ENCODE results near the gene FADS1.

Gene FADS1

DNA sequence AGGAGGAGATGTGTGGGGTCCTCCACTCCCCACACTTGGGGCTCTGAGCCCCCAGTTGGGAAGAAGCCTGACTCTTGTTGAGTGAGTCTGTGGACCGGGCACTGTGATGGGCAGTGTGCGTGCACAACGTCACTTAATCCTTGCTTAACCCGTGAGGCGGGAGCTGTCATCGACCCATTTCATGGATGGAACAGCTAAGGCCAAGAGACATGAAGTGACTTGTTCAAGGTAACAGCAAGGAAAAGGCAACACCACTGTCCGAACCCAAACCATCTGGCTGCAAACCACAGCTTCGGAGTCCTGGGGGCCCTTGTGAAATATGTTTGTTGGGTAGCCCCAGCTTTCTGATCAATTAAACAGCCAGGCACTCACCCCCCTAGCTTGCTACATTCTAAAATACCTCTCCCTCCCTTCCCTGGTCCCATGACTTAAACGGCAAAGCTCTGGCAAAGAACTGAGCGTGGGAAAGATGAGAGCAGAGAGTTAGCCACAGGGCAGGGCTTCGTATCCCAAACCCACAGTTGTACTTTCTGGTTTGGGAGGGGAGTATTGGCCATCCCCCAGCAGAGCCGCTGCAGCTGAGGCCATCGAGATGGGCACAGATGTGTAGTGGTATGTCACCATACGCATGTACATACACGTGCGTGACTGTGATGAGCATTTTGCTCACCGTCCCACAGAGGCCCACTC is 37.5 kb upstream of the FADS1 start:
- Histone ChIP-seq H2AFZ (ENCODE audit: low read length) (no peak overlapping the region), H3K4me2 (ENCODE audit: low read length) (no peak overlapping the region), H4K20me1 (ENCODE audit: insufficient read depth, low read length) (no peaks in the 10 kb centered on the region), H3K79me2 (ENCODE audit: insufficient read depth, low read length) (no peaks in the 10 kb centered on the region), H3K9me3 (ENCODE audit: low read length) (no peaks in the 10 kb centered on the region), H3K4me3 (ENCODE audit: low read depth, low read length, poor library complexity, severe bottlenecking) (no peak overlapping the region), H3K27ac (ENCODE audit: low read depth, low read length, poor library complexity, severe bottlenecking) (no peak overlapping the region), H3K27me3 (ENCODE audit: insufficient read depth, low read length) (no peaks in the 10 kb centered on the region), H3F3A (ENCODE audit: insufficient read depth, low read length) (no peaks in the 10 kb centered on the region), H3K4me1 (ENCODE audit: insufficient read depth, low read length, severe bottlenecking) (no peaks in the 10 kb centered on the region), H3K9ac (ENCODE audit: low read length) (no peak overlapping the region), H3K36me3 (ENCODE audit: insufficient read depth, low read length) (peaks cover 81% of the 10 kb centered on the region), H3K9me2 (ENCODE audit: low read depth, low read length) (no peaks in the 10 kb centered on the region)
- TF ChIP-seq CTCF (IDR thresholded peaks at IDR 0.05; ENCODE audit: low read length) (no peak), EZH2 (IDR thresholded peaks at IDR 0.05; ENCODE audit: borderline replicate concordance, low read length) (no peak)

DNA sequence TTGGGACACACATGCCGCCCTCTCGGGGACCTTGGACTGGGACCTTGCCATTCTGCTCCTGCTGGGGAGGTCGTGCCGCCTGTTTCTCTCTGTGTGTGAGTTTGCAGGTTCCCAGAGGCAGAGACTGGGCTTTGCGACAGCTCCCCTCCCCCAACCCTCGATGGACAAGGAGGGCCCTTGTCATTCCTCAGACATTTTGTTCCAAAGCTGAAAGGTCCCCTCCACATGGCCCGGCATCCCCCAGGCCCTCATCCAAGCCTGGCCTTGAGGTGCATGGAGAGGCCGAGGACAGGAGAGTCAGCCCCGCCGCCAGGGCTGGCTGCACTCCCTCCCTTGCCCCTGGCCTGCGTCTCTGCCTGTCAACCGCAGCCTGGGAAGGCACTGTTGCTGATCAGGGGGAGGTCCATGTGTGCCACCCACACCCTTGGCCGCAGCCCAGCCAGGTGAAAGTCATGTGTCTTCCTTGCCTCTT is 36.9 kb upstream of the FADS1 start:
- TF ChIP-seq EZH2 (IDR thresholded peaks at IDR 0.05; ENCODE audit: borderline replicate concordance, low read length) (no peak), CTCF (IDR thresholded peaks at IDR 0.05; ENCODE audit: low read length) (no peak)
- Histone ChIP-seq H3K27ac (ENCODE audit: low read depth, low read length, poor library complexity, severe bottlenecking) (no peak overlapping the region), H3K4me1 (ENCODE audit: insufficient read depth, low read length, severe bottlenecking) (no peaks in the 10 kb centered on the region), H3K36me3 (ENCODE audit: insufficient read depth, low read length) (peaks cover 81% of the 10 kb centered on the region), H3K4me2 (ENCODE audit: low read length) (no peak overlapping the region), H3F3A (ENCODE audit: insufficient read depth, low read length) (no peaks in the 10 kb centered on the region), H3K4me3 (ENCODE audit: low read depth, low read length, poor library complexity, severe bottlenecking) (no peak overlapping the region), H4K20me1 (ENCODE audit: insufficient read depth, low read length) (no peaks in the 10 kb centered on the region), H3K9me3 (ENCODE audit: low read length) (no peaks in the 10 kb centered on the region), H3K79me2 (ENCODE audit: insufficient read depth, low read length) (no peaks in the 10 kb centered on the region), H2AFZ (ENCODE audit: low read length) (no peak overlapping the region), H3K27me3 (ENCODE audit: insufficient read depth, low read length) (no peaks in the 10 kb centered on the region), H3K9me2 (ENCODE audit: low read depth, low read length) (no peaks in the 10 kb centered on the region), H3K9ac (ENCODE audit: low read length) (no peak overlapping the region)

GRCh38 chr11:61851900-61852295 is 35.1 kb upstream of the FADS1 start:
- Histone ChIP-seq H3K79me2 (ENCODE audit: insufficient read depth, low read length) (no peaks in the 10 kb centered on the region), H3K27ac (ENCODE audit: low read depth, low read length, poor library complexity, severe bottlenecking) (no peak overlapping the region), H3K27me3 (ENCODE audit: insufficient read depth, low read length) (no peaks in the 10 kb centered on the region), H3K9me2 (ENCODE audit: low read depth, low read length) (no peaks in the 10 kb centered on the region), H3K9ac (ENCODE audit: low read length) (no peak overlapping the region), H4K20me1 (ENCODE audit: insufficient read depth, low read length) (no peaks in the 10 kb centered on the region), H2AFZ (ENCODE audit: low read length) (no peak overlapping the region), H3K9me3 (ENCODE audit: low read length) (no peaks in the 10 kb centered on the region), H3F3A (ENCODE audit: insufficient read depth, low read length) (no peaks in the 10 kb centered on the region), H3K36me3 (ENCODE audit: insufficient read depth, low read length) (peaks cover 89% of the 10 kb centered on the region), H3K4me3 (ENCODE audit: low read depth, low read length, poor library complexity, severe bottlenecking) (no peak overlapping the region), H3K4me2 (ENCODE audit: low read length) (no peak overlapping the region), H3K4me1 (ENCODE audit: insufficient read depth, low read length, severe bottlenecking) (no peaks in the 10 kb centered on the region)
- TF ChIP-seq CTCF (IDR thresholded peaks at IDR 0.05; ENCODE audit: low read length) (no peak), EZH2 (IDR thresholded peaks at IDR 0.05; ENCODE audit: borderline replicate concordance, low read length) (no peak)
